HepG2 (cell line): ENCODE results near the gene MTF1. TPM values are rescaled to one million over a fixed set of nuclear protein-coding genes. Genes with fewer than 3 reads are reported as not detected.

Source experiments
- ATAC-seq: fragments of 200-7000 bp; cut with Tn5 transposase; 3 replicates; pipeline ENCODE4 v1.9.1; 2020; ENCODE audit warnings: mild to moderate bottlenecking, moderate library complexity
- BruUV-seq: library from RNA; stranded (reverse); fragments of 400-500 nt; replicated peaks from 2 replicates; lab custom pipeline; 2021; lab: Mats Ljungman, UMichigan
- CTCF ChIA-PET: fragments of 300-600 bp; formaldehyde crosslinking; extraction: SDS; loops from one replicate; lab custom pipeline; 2021; ENCODE audit warnings: low total read pairs, inconsistent platforms, low intra/inter-chr PET ratio; lab: Yijun Ruan, JAX
- POLR2A ChIA-PET: fragments of 350-600 bp; sonication (Branson Sonifier 250); formaldehyde crosslinking; loops from one replicate; lab custom pipeline; 2020; ENCODE audit warnings: antibody characterized with exemption, inconsistent platforms; lab: Yijun Ruan, JAX
- DNase-seq: peaks from one replicate; pipeline ENCODE4 v3.0.0-alpha.2; 2015; ENCODE audit warnings: low spot score
- FAIRE-seq: peaks from 3 replicates; lab custom pipeline; 2011; peaks lifted over from hg19 to GRCh38; lab: Jason Lieb, UNC
- H2AFZ ChIP-seq: one replicate; pipeline ENCODE4 v1.6.1; 2011; ENCODE audit warnings: low read length, inconsistent platforms
- H3K27ac ChIP-seq: fragments of 300-600 bp; 3 replicates; pipeline ENCODE4 v1.8.0; 2011; ENCODE audit warnings: mixed run types, mild to moderate bottlenecking, mixed read lengths, low read length, inconsistent platforms; ENCODE audit not compliant: insufficient read depth; ENCODE audit errors: extremely low read length
- H3K27me3 ChIP-seq, 2 experiments: fragments of 200-600 bp in 1 of 2; 2 replicates in 1 of 2; 3 replicates in 1 of 2; pipeline versions ENCODE4 v1.6.0 to v1.8.0; 2011; ENCODE audit warnings: low read length in 2 of 2, mild to moderate bottlenecking in 2 of 2, moderate library complexity in 2 of 2, inconsistent platforms in 1 of 2; ENCODE audit not compliant: insufficient read depth in 2 of 2, control insufficient read depth in 1 of 2
- H3K36me3 ChIP-seq, 2 experiments: fragments of 200-600 bp in 1 of 2; replicated peaks in 1 of 2; 2 replicates in 1 of 2; 3 replicates in 1 of 2; pipeline versions ENCODE4 v1.5.1 to v1.8.0; 2011; ENCODE audit warnings: low read length in 2 of 2, inconsistent platforms in 1 of 2; ENCODE audit not compliant: insufficient read depth in 2 of 2, control insufficient read depth in 1 of 2
- H3K4me1 ChIP-seq: 2 replicates; pipeline ENCODE4 v1.5.1; 2012; ENCODE audit warnings: low read length, inconsistent platforms; ENCODE audit not compliant: insufficient read depth
- H3K4me2 ChIP-seq: 2 replicates; pipeline ENCODE4 v1.6.0; 2011; ENCODE audit warnings: low read depth, low read length, inconsistent platforms
- H3K4me3 ChIP-seq, 3 experiments: fragments of 200-600 bp in 1 of 3; sonication (generic), shearing (Covaris generic) in 1 of 3; replicated peaks in 1 of 3; 2 replicates each; pipeline ENCODE4 v1.5.1; 2011 to 2016; ENCODE audit warnings: low read length in 3 of 3, inconsistent platforms in 2 of 3, low read depth in 2 of 3, mild to moderate bottlenecking in 2 of 3, control low read depth in 1 of 3, mixed read lengths in 1 of 3; ENCODE audit not compliant: insufficient read depth in 1 of 3
- H3K79me2 ChIP-seq: one replicate; pipeline ENCODE4 v1.6.1; 2011; ENCODE audit warnings: low read length, inconsistent platforms; ENCODE audit not compliant: insufficient read depth
- H3K9ac ChIP-seq: 2 replicates; pipeline ENCODE4 v1.6.0; 2011; ENCODE audit warnings: mild to moderate bottlenecking, low read depth, low read length, inconsistent platforms; ENCODE audit not compliant: insufficient read depth
- H3K9me3 ChIP-seq: 2 replicates; pipeline ENCODE4 v1.5.1; 2012; ENCODE audit warnings: mild to moderate bottlenecking, low read length
- H4K20me1 ChIP-seq: 2 replicates; pipeline ENCODE4 v1.6.0; 2011; ENCODE audit warnings: inconsistent platforms, mild to moderate bottlenecking, low read length, moderate library complexity; ENCODE audit not compliant: insufficient read depth
- ZNF331 ChIP-seq: sonication (generic); formaldehyde crosslinking; IDR thresholded peaks from 2 replicates; pipeline ENCODE4 v1.4.0; 2020; ENCODE audit warnings: missing genetic modification reagents
- ZNF572 ChIP-seq: sonication (generic); formaldehyde crosslinking; IDR thresholded peaks from 2 replicates; pipeline ENCODE4 v1.5.1; 2020; ENCODE audit warnings: mild to moderate bottlenecking, missing genetic modification reagents
- ZNF749 ChIP-seq: sonication (generic); formaldehyde crosslinking; IDR thresholded peaks from 2 replicates; pipeline ENCODE4 v1.8.0; 2022; ENCODE audit warnings: mild to moderate bottlenecking, missing genetic modification reagents, moderate library complexity, borderline replicate concordance
- ZNF777 ChIP-seq: sonication (generic); formaldehyde crosslinking; IDR thresholded peaks from 2 replicates; pipeline ENCODE4 v1.4.0; 2020; ENCODE audit warnings: missing genetic modification reagents
- ZNF891 ChIP-seq: sonication (generic); formaldehyde crosslinking; IDR thresholded peaks from 2 replicates; pipeline ENCODE4 v1.5.0; 2020; ENCODE audit warnings: mild to moderate bottlenecking, missing genetic modification reagents
- WGBS: methylation state at CpG from one replicate; pipeline ENCODE4 v1.1.6; 2017; ENCODE audit warnings: low lambda C conversion rate; 5-methylcytosine and 5-hydroxymethylcytosine counted together
- in situ Hi-C: cut with HindIII; loops from 2 replicates; pipeline ENCODE4 v1.10.0; 2017; ENCODE audit warnings: low pct_unique_long_range_greater_than_20kb; ENCODE audit not compliant: extremely low pct_ligation_motif_present
- intact Hi-C: fragments of 100-400 bp; cut with micrococcal nuclease; formaldehyde crosslinking; loops from one replicate; pipeline ENCODE4 v1.10.0; 2022; ENCODE audit not compliant: unreplicated experiment
- polyA plus RNA-seq, 8 experiments: library from polyadenylated mRNA; depleted of rRNA in 3 of 8; stranded (reverse) in 7 of 8; unstranded in 1 of 8; fragments of >200 nt; fragmentation: Illumina TruSeq in 4 of 8; extraction: Trizol in 4 of 8; gene quantifications; 2 replicates each; pipeline versions ENCODE4 v1.2.1 to v1.2.3, GENCODE V29; 2011 to 2016; ENCODE audit warnings: low read depth in 4 of 8, missing spikeins in 1 of 8, mixed read lengths in 1 of 8; ENCODE audit not compliant: insufficient read depth in 1 of 8
- total RNA-seq, 5 experiments: library from RNA; depleted of rRNA; stranded (reverse); fragments of >200 nt; fragmentation: Illumina TruSeq; extraction: Trizol; gene quantifications; 2 replicates each; pipeline ENCODE4 v1.2.3, GENCODE V29; 2016; ENCODE audit warnings: low read depth in 1 of 5
- TF ChIP-seq, protein P1 (sequence below): sonication (generic); formaldehyde crosslinking; conservative IDR thresholded peaks from 2 replicates; pipeline ENCODE4 v1.8.1; 2023; ENCODE audit warnings: missing genetic modification reagents

The MTF1 gene
- total and polyA plus RNA-seq, 2 of the 13 experiments (the other 11 are each of a cell fraction or from before 2014, with no cell fraction given): 2.4 to 3.3 TPM

DNA sequence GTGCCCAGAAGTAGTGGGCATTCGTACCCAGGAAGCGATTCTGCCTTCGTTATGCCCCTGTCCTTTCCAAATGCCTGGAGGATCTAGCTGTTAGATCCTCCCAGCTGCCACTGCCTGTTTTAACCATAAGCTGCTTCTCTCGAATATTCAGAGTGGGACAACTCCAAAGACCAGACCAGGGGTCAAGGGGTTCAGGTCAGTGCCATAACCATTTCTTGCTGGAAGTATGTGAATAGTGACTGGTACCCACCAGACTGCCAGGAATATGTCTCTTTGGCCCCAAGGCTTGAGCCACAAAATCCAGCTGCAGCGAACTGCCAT, 914 bp upstream of the MTF1 start:
- POLR2A ChIA-PET: interaction anchor here (1.5 kb wide), 1 partner anchor 76 kb away, joined by 4 read pairs; no protein-coding TSS in a partner anchor
- Histone ChIP-seq H3K79me2 (peaks cover 19% of the 10 kb centered on the region), H4K20me1 (no peaks in the 10 kb centered on the region), H3K9me3 (no peaks in the 10 kb centered on the region), H3K9ac (peak overlapping the region; percentile 84), H3K4me2 (peak overlapping the region; percentile 95), H3K27ac (peak overlapping the region; percentile 81), H3K27me3 (peaks cover 0 to 5% of the 10 kb centered on the region in 2 experiments; a peak in 2 of 5 replicates), H2AFZ (no peak overlapping the region), H3K4me3 (peak overlapping the region; percentile 92 to 99 (median 99)), H3K4me1 (peaks cover 27% of the 10 kb centered on the region), H3K36me3 (peaks cover 3 to 10% of the 10 kb centered on the region in 2 experiments; a peak in 4 of 5 replicates)
- 18% methylated on average over 5 of the region's 5 CpGs for WGBS
- TF ChIP-seq, protein P1, sequence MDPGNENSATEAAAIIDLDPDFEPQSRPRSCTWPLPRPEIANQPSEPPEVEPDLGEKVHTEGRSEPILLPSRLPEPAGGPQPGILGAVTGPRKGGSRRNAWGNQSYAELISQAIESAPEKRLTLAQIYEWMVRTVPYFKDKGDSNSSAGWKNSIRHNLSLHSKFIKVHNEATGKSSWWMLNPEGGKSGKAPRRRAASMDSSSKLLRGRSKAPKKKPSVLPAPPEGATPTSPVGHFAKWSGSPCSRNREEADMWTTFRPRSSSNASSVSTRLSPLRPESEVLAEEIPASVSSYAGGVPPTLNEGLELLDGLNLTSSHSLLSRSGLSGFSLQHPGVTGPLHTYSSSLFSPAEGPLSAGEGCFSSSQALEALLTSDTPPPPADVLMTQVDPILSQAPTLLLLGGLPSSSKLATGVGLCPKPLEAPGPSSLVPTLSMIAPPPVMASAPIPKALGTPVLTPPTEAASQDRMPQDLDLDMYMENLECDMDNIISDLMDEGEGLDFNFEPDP (CRISPR knock-in tag): 0 out of 2 replicates have a peak, but pooled peaks have one; percentile 6
- TF ChIP-seq ZNF777 (CRISPR knock-in tag) (no peak), ZNF572 (CRISPR knock-in tag) (0 out of 2 replicates have a peak, but pooled peaks have one; percentile 28), ZNF891 (0 out of 2 replicates have a peak, but pooled peaks have one; percentile 0), ZNF749 (CRISPR knock-in tag) (no peak), ZNF331 (CRISPR knock-in tag) (0 out of 2 replicates have a peak, but pooled peaks have one; percentile 30)
- no peak for ATAC-seq
- intact Hi-C loops (loop anchor here (1.0 kb wide), 1 partner anchor 49 kb away; no protein-coding TSS in a partner anchor), in situ Hi-C loops (no loop called here)
- CTCF ChIA-PET: interaction anchor here (0.8 kb wide), 1 partner anchor 49 kb away, joined by 6 read pairs; no protein-coding TSS in a partner anchor
- DNase-seq: no peak
- FAIRE-seq: no peak
- no TSS peak for BruUV-seq
